IMR-90 (cell line): ENCODE measurements around the gene CSK.

Source experiments
- CHD1 ChIP-seq: IDR thresholded peaks from 2 replicates; pipeline ENCODE4 v1.6.1; 2012; ENCODE audit warnings: low read depth, low read length, improper control_type of control experiment
- CTCF ChIP-seq: conservative IDR thresholded peaks from 2 replicates; pipeline ENCODE4 v1.5.1; 2012; ENCODE audit warnings: mild to moderate bottlenecking, low read depth, low read length, improper control_type of control experiment
- FOS ChIP-seq: fragments of 150-350 bp; IDR thresholded peaks from 2 replicates; pipeline ENCODE4 v1.6.1; 2016; ENCODE audit warnings: low read depth, low read length
- MAFK ChIP-seq: IDR thresholded peaks from 2 replicates; pipeline ENCODE4 v1.6.1; 2012; ENCODE audit warnings: low read depth, low read length, improper control_type of control experiment
- MAZ ChIP-seq: IDR thresholded peaks from 2 replicates; pipeline ENCODE4 v1.6.1; 2012; ENCODE audit warnings: low read depth, mild to moderate bottlenecking, low read length, improper control_type of control experiment, moderate library complexity, borderline replicate concordance
- POLR2A ChIP-seq: IDR thresholded peaks from 2 replicates; pipeline ENCODE4 v1.6.1; 2012; ENCODE audit warnings: mild to moderate bottlenecking, low read depth, low read length
- RFX5 ChIP-seq: IDR thresholded peaks from 2 replicates; pipeline ENCODE4 v1.8.0; 2012; ENCODE audit warnings: low read depth, mild to moderate bottlenecking, low read length, moderate library complexity
- SMC3 ChIP-seq: fragments of 150-350 bp; IDR thresholded peaks from 2 replicates; pipeline ENCODE4 v1.6.1; 2016; ENCODE audit warnings: low read depth, mild to moderate bottlenecking, antibody characterized with exemption, low read length, moderate library complexity

GRCh38 chr15:74827614-74828013, 45.7 kb downstream of the CSK start:
- TF ChIP-seq POLR2A (no peak), CTCF (no peak), MAFK (no peak), SMC3 (no peak), MAZ (no peak), RFX5 (no peak), CHD1 (no peak), FOS (no peak)
